ENCODE results near the gene CSTPP1. TPM values are rescaled to one million over a fixed set of nuclear protein-coding genes. Genes with fewer than 3 reads are reported as not detected.

The CSTPP1 gene
- total RNA-seq, 1 donor from 2014 or later = 15.2 TPM

DNA sequence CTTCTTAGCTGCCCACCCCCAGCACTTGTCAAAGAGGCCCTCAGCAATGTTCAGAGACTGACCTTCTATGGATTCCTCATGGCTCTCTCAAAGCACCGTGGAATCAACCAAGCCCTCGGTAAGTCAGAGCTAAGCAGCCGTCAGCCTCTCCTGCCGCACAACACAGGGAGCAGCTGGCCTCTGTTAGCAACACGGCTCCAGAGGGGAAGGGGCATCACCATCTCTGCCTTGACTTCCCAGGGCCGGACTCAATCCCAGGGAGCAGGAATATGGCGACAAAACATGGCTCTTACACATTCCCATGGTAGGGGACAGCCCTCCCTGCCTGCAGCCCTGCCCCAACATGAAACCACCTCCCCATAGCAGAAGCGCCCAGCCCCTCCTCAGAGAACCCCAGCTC lies 221.2 kb downstream of the CSTPP1 start:
- DNase-seq (ENCODE audit: low read depth, low spot score) = no peak

DNA sequence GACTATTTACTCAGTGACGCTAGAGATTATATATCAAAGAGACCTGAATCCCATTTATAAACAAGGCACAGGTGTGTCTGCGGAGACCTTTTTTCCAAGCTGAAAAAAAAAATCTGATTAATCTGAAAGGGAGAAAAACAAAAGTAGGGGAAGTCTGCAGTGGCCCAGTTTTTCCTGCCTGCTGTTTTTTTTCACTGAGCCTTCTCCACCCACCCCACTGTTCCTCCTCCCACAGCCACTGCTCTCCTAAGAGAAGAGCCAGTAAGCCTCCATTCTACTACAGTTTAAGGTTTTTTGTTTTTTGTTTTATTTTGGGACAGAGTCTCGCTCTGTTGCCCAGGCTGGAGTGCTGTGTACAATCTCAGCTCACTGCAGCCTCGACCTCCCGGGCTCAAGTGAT lies 221.7 kb downstream of the CSTPP1 start:
- DNase-seq (ENCODE audit: low read depth, low spot score) = no peak

DNA sequence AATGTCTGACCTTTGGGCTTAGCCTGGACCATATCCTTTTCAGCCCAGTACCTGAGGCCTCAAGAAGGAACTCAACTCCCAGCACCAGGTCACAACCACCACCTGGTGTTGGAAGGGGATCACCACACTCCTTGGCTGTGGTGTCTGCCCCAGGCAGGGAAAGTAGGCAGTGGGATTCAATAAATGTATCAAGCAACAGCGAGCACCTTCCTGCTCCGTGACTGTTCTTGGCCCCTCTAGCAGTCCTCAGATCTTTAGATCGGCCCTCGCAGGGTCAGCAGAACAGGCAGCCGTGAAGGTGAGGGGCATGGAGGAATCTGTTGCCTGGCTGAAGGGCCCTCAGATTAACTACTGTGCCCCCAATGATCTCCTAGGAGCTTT lies 224.2 kb downstream of the CSTPP1 start:
- DNase-seq (ENCODE audit: low read depth, low spot score) = no peak

DNA sequence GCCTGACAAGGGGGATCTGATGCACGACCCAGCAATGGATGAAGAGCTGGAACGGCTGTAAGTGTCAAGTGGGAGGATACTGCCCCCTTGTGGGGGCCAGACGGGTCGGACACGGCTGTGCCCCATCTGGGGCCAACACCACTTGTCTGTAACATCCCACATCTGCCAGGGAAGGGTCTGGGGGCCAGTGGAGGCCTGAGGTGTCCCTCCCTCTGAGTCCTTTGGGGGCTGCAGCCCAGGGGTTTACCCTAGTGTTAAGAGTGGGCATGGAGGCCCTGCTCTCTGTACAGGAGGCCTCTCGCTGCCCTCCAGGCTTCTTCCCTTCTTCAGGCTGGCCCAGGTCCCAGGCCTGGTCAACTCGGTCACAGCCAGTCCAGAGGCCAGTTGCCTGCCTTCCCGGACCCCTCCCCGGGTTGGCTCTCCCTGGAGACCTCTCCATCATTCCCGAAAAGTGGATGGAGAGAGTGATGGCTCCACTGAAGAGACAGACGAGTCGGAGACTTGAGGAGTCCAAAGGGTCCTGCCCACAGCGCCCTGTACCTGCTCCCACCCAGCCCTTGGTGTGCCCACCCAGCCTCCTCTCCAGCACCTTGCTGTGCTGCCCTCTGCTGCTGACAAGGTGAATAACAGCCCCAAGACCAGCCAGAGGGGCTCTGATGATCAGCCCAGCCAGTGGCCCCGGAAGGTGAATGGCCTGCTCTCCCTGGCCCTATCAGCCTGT lies 224.7 kb downstream of the CSTPP1 start:
- DNase-seq (ENCODE audit: low read depth, low spot score) = no peak

DNA sequence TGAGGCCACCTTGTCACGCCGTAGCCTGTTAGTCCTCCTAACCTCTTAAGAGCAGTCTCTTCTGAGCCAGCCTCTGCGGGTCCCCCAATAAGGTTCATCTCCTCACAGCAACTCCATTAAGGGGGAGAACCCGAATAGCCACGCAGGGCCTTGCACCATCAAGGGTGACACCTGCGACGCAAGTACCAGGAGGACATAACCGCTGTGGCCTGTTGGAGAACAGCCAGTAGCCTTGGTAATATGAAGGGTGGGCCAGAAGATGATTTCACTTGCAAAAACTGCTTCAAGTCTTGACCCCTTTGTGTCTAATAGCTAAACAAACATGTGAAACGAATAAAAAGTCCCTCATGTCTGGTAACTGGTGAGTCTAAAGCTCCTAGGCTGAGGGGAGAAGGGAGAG lies 225.3 kb downstream of the CSTPP1 start:
- DNase-seq (ENCODE audit: low read depth, low spot score) = no peak

DNA sequence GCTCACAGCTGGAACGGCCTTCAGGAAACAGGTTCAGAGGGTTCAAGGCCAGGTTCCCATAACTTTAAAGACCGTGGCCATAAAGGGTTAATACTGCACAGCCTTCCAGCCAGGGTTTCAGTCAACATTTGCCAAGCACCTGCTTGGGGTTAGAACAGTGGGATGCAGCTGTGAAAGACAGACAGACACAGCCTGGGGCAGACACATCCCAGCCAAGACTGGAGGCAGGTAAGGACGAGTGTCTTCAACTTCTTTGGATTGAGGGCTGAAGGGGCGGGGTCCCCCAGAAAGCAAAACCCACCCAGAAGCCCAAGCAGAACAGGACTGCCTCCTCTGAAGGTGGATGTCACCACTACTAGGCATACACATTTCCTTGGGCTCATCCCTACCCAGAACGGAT lies 225.9 kb downstream of the CSTPP1 start:
- no peak for DNase-seq (ENCODE audit: low read depth, low spot score)

DNA sequence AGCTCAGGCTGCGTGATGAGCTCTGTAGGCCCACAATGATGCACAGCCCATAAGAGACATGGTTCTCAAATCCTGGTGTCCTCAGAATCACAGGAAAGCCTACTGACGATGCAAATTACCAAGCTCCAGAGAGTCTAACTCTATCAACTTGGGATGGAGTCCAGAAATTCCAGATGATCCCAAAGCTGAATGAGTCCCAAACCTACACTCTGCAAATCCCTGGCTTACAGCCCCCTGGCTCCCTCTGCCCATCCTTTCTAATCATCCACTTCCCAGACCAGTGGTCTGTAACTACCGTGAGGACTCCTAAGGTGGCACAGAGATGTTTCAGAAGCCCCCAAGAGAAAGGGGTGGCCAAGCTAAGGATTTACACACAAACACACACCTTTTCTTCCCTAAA lies 226.6 kb downstream of the CSTPP1 start:
- no peak for DNase-seq (ENCODE audit: low read depth, low spot score)

DNA sequence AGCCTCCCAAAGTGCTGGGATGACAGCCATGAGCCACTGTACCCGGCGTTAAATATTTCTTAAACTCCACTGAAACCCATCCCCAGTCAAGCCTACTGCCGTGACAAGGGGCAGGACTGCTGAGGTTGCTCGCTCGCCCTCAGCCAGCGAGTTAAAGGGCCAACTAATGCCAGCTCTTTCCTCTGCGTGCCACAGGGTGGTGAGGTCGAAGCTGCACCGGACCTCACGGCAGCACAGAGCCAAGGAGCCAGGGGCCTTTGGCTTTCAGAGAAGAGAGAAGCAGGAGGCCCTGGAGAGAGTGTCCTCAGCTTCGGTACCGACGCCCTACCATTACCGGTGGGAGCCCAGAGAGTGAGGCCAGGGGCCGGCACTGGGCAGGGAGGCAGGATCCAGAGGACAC lies 227.3 kb downstream of the CSTPP1 start:
- DNase-seq (ENCODE audit: low read depth, low spot score) = no peak

DNA sequence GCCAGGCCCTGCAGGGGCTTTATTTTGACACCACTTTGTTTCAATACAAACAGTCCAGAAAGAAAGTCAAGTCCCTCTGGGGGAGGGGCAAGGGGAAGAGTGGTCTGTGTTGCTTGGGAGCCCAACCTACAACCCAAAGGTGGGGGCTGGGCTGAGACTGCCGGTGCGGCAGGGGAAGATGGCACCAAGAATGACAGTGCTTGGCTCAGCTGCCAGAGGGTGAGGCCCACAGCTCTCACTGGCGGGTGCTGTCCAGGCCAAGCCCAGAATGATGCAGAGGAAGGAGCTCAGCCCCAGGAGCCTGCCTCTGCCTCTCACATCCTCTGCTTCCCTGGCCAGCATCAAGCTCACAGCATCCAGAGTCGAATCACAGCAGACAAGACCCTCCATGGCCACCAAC lies 227.8 kb downstream of the CSTPP1 start:
- DNase-seq (ENCODE audit: low read depth, low spot score) = no peak

DNA sequence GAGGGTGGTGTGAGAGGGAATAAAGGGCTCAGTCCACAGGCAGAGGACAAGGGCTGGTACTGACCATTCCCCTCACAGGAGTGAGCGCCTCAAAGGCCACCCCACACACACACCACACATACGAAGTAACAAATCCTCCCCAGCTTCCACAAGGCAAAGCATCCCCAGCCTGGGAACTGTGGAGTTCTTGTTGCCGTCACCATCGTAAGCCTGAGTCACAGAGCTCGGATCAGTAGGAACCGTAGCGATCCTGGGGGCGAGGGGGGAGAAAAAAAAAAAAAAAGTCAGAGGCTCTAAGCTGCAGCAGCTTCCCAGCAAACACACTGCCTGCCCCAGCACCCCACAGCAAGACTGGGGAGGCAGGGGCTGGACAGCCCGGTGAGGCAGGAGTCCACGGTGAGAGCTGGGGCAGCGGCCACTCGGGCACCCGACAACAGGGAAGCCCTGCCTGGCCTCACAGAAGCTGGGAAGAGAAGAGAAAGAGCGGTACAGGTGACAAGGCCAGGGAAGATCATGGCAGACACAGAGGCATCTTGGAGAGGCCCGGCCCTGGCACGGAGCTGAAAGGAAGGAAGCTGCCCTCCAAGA lies 228.8 kb downstream of the CSTPP1 start:
- no peak for DNase-seq (ENCODE audit: low read depth, low spot score)

DNA sequence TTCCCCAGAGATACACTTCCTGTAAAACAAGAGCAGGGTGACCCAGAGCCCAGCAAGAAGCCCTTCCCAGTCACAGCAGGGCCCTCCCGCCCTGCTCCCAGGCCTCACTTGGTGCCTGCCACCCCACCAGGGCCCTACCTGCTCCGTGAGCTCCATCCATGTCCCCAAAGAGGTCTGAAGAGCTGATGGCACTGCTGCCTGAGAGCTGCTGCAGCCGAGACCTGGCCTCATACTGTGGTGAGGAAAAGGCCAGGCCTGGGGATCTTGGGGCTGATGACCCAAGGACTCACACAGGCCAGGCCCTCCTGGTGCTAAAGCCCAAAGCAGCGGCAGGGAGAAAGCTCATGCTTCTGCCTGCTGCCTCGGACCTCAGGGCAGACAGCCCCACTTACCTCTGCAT lies 229.8 kb downstream of the CSTPP1 start:
- DNase-seq (ENCODE audit: low read depth, low spot score) = no peak

DNA sequence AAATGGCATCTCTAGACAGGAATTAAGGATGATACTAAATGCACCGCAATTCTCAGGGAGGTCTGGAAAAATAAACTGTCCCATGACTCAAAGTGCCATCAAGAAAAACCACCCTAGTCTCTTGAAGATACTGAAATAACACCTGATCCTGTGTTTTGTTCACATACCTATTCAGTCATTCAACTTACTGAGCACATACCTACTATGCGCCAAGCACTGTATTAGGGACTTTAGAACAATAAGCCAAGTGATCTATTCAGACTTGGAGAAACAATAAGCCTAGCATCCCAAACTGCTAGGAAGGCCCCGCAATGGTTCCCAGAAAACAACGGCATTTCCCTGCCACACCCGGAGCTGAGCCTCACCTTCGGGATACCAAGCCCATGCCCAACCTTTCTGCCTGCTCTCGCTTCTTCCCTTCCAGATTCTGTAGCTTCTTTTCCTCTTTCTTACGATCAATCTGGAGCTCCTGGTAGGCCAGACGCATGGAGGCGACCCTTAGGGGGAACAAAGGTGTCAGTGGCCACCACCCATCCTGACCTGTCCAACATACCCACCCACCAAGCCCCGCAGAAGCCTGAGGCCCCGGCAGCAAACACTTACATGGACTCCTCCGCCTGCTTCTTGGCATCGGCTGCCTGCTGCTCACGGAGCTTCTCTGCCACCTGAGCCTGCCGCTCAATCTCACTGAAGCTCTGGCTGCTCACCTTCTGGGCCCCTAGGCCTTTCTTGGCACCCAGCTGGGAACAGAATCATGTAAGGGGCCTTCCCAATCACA lies 234.7 kb downstream of the CSTPP1 start:
- DNase-seq (ENCODE audit: low read depth, low spot score) = no peak

DNA sequence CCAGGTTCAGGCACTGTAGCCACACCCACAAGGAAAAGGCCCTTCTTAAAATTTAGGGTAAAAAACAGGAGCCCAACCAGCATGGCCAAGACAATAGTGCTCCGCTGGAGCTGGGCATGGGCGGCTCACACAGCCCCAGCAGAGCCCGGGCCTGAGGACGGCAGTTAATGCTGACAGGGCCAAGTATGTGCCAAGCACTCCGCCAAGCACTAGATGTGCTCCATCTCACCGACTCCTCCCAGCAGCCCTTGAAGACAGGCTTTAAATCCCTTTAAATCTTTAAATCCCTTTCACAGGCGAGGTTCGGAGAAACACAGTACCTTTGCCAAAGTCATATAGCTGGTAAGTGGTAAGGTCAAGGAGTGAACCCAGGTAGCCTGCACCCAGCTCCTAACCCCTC lies 235.3 kb downstream of the CSTPP1 start:
- DNase-seq (ENCODE audit: low read depth, low spot score) = no peak

DNA sequence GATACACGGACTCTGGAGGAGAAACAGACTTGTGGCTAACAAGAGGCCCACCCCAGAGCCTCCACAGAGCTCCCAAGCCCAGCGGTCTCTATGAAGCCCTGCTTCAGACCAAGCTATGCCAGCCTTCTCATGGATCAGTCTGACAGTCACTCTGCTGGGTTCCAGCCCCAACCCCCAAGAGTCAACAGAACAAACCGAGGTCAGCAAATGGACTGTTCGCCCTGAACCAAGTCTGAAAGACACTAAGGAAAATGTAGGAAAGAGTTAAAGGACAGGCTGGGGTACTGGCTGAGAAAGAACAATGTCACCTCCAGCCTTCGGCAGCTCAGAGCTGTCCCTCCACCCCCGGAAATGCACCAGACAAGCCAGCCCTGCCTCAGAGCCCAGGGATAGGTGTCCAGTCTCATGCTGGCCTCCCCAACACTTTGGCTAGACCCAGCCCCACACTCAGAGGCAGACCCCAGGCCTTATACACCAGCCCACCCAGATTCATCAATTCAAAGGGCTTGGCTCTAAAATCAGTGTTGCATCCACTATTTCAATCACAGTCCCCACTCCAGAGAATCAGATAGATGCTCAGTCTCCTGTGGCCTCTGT lies 236.3 kb downstream of the CSTPP1 start:
- DNase-seq (ENCODE audit: low read depth, low spot score) = no peak

DNA sequence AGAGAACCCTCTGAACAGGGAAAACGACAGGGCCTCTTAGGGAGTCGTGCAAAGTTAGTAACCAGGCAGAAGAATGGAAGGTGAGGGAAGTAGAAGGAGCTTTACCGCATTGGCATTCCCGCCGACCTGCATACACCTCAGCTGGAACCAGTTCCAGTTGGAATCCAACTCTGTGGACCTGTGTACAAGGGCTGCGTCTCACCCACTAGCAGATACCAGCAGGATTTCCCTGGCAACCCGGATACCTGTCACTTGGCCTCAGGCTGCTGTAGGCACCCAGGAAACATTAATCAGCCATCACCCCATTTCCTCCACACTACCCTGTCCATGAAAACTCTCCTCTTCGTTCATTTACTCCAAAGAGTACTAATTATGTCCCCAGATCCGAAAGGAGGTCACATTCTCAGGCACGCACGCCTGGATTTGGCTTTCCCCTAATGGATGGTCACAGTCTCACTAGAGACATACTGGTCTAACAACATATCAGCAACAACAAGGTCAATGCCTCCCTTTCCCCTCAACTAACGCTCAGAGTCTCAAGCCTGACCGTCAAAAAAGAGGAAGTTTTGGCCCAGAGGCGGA lies 239.3 kb downstream of the CSTPP1 start:
- no peak for DNase-seq (ENCODE audit: low read depth, low spot score)

DNA sequence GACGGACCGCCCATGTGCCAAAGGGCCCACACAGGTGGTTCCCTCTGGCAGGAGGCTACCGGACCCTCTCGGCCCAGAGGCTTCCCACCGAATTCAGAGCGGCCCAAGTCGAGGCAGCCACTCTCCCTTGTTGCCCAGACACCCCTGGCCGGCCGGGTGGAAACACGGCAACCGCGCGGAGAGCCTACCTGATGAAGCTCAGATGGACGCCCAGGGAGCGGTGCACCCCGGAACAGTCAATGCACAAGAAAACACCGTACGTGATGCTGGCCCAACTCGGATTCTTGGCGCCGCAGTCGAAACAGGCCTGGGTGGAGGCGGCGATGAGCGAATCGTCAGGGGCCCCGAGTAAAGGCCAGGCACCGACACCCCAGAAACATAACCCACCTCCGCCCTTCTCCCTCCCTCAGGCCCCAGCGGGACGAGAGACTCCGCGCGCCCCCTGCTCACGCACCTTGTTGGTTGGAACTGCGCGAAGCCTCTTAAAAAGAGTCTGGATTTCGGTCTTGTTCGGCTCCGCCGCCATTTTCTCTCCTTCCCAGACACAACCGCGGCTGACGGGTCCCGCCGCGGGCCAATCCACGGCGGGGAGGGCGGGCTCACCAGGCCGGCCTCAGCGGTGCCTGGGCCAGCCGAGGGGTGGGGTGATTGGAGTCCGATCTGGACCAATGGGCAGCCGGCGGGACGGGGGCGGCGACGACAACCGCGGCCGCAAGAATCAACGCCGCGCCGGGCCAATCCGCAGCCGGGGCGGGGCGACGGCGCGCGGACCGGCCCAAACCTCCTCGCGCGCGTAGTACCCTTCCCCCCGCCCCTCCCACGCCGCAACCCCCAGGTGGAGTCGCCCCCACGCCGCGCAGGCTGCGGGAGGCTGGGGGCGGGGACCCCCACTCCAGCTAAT lies 240.0 kb downstream of the CSTPP1 start, which contains the start of gene ARFGAP2:
Gene ARFGAP2 (minus strand): TSS at position 552 of the 901 bp plus-strand sequence. CDS start 26 bp downstream, at position 526.
- peak; percentile 88 for DNase-seq (ENCODE audit: low read depth, low spot score)

DNA sequence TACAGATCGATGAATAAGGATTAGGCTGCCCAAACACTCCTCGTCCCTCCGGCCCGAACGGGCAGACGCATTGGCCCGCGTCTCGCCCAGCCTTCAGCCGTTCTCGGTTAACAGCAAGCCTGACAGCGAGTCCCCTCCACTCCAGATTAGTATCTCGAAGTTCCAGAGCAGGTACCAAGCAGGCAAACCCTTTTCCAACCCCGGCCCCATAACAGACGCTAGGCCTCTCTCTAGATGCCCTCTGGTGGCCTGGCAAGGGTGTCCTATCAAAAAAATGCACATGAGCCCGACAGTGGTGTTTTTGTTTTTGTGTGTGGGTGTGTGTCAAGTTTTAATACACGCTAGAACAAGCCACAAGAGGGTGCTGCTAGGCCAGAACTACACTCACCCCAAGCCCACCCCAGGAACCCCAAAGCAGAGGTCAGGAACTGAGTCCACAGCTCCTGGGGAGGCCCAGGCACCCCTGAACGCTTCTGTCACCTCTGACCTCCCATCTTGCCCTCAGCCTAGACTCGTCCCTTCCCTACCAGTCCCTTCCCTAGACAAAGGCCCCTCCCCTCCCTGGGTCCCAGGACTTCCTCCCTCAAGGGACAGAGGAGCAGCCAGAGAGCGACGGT lies 240.8 kb downstream of the CSTPP1 start:
- DNase-seq (ENCODE audit: low read depth, low spot score) = peak; percentile 51

DNA sequence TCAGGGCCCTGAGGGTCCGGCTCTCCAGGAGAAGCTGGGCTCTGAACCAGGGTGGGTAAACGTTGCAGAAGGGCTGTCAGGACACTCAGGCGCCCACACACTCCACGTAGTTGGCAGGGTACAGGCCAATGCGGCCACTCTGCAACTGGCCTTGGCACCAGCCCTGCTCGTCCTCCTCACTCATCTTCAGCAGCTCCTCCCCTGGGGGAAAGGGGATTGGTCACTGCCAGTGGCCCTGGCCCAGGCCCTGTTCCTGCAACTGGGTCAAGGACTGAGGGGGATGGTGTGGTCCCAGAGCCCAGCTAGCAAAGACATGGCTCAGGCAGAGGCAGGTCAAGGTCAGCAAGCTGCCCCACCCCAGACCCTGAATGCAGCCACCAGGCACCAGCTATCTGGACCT lies 241.3 kb downstream of the CSTPP1 start:
- no peak for DNase-seq (ENCODE audit: low read depth, low spot score)

DNA sequence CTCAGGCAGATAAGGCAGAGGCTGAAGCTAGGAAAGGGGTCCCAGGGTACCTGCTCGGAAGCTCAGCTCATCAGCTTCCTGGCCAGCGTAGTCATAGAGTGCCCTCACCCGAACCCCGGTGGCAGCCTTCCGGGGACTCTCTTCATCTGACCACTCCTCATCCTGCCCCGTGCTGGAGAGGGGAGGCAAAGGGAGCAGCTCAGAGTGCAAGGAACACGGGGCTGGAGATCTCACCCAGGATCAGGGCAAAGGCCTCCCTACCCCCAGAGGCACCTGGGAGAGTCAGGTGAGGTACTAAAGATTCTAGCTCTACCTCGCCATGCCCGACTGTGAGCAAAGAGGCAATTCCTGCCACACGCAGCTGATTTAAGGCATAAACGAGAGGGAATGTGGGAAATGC lies 241.8 kb downstream of the CSTPP1 start:
- DNase-seq (ENCODE audit: low read depth, low spot score) = no peak
